Keratinocyte (primary cell): Measurements from ENCODE around the gene LANCL2. TPM values are rescaled to one million over a fixed set of nuclear protein-coding genes. Genes with fewer than 3 reads are reported as not detected.

Experiments used
- DNase-seq: peaks from one replicate; pipeline ENCODE4 v3.0.0-alpha.2; 2011; ENCODE audit warnings: low read depth, missing footprints, low spot score
- FAIRE-seq: peaks from 2 replicates; lab custom pipeline; 2011; peaks lifted over from hg19 to GRCh38; lab: Jason Lieb, UNC
- H2AFZ ChIP-seq: 2 replicates; pipeline ENCODE4 v1.6.0; 2012; ENCODE audit warnings: low read length, control low read depth, inconsistent platforms; ENCODE audit not compliant: control insufficient read depth
- H3K27ac ChIP-seq: 2 replicates; pipeline ENCODE4 v1.5.1; 2011; ENCODE audit warnings: low read length; ENCODE audit not compliant: control insufficient read depth, insufficient read depth
- H3K27me3 ChIP-seq: 3 replicates; pipeline ENCODE4 v1.6.0; 2011; ENCODE audit warnings: low read length; ENCODE audit not compliant: control insufficient read depth, insufficient read depth; ENCODE audit errors: extremely low read depth
- H3K36me3 ChIP-seq, 2 experiments: 2 replicates in 1 of 2; 3 replicates in 1 of 2; pipeline ENCODE4 v1.5.1; 2011; ENCODE audit warnings: low read length in 2 of 2, mild to moderate bottlenecking in 1 of 2; ENCODE audit not compliant: control insufficient read depth in 2 of 2, insufficient read depth in 2 of 2; ENCODE audit errors: extremely low read depth in 1 of 2
- H3K4me1 ChIP-seq: 3 replicates; pipeline ENCODE4 v1.5.1; 2011; ENCODE audit warnings: low read length; ENCODE audit not compliant: control insufficient read depth, insufficient read depth; ENCODE audit errors: extremely low read depth
- H3K4me2 ChIP-seq: 3 replicates; pipeline ENCODE4 v1.6.0; 2011; ENCODE audit warnings: low read depth, low read length; ENCODE audit not compliant: control insufficient read depth, insufficient read depth; ENCODE audit errors: extremely low read depth
- H3K4me3 ChIP-seq, 3 experiments: fragments of 200-600 bp in 1 of 3; sonication (generic) in 1 of 3; 2 replicates in 2 of 3; 3 replicates in 1 of 3; pipeline ENCODE4 v1.5.1; 2011 to 2016; ENCODE audit warnings: low read length in 3 of 3, mild to moderate bottlenecking in 3 of 3, control low read depth in 2 of 3, inconsistent platforms in 1 of 3, low read depth in 1 of 3, mixed read lengths in 1 of 3, mixed run types in 1 of 3, moderate library complexity in 1 of 3; ENCODE audit not compliant: control insufficient read depth in 2 of 3, insufficient read depth in 2 of 3; ENCODE audit errors: extremely low read depth in 1 of 3
- H3K79me2 ChIP-seq: 2 replicates; pipeline ENCODE4 v1.6.0; 2012; ENCODE audit warnings: low read length; ENCODE audit not compliant: control insufficient read depth, insufficient read depth
- H3K9ac ChIP-seq: 3 replicates; pipeline ENCODE4 v1.6.0; 2011; ENCODE audit warnings: low read length; ENCODE audit not compliant: control insufficient read depth, insufficient read depth; ENCODE audit errors: extremely low read depth
- H3K9me1 ChIP-seq: 3 replicates; pipeline ENCODE4 v1.6.0; 2011; ENCODE audit warnings: low read length; ENCODE audit not compliant: control insufficient read depth, insufficient read depth; ENCODE audit errors: extremely low read depth
- H3K9me3 ChIP-seq: 2 replicates; pipeline ENCODE4 v1.5.1; 2012; ENCODE audit warnings: low read depth, low read length; ENCODE audit not compliant: control insufficient read depth
- H4K20me1 ChIP-seq: 3 replicates; pipeline ENCODE4 v1.6.0; 2011; ENCODE audit warnings: low read length; ENCODE audit not compliant: control insufficient read depth, insufficient read depth; ENCODE audit errors: extremely low read depth
- EZH2 ChIP-seq: IDR thresholded peaks from one replicate; pipeline ENCODE4 v1.6.1; 2012; ENCODE audit warnings: inconsistent platforms, mild to moderate bottlenecking, low read length, moderate library complexity
- dilution Hi-C: fragments of 300-500 bp; cut with MboI; formaldehyde crosslinking; loops from one replicate; pipeline ENCODE4 v1.7.0; 2020; ENCODE audit warnings: low sequenced_read_pairs; ENCODE audit not compliant: extremely low pct_ligation_motif_present
- polyA plus RNA-seq, 5 experiments: library from polyadenylated mRNA; depleted of rRNA in 3 of 5; stranded (reverse) in 3 of 5; stranded (forward) in 1 of 5; unstranded in 1 of 5; fragments of >200 nt; gene quantifications; 1 replicate in 1 of 5; 2 replicates in 3 of 5; 3 replicates in 1 of 5; pipeline versions ENCODE4 v1.2.1 to v1.2.3, GENCODE V29; 2011 to 2012; ENCODE audit warnings: missing spikeins in 2 of 5, low read depth in 1 of 5, low replicate concordance in 1 of 5
- TF ChIP-seq, protein P1 (sequence below), 3 experiments: IDR thresholded peaks in 1 of 3; conservative IDR thresholded peaks in 1 of 3; optimal IDR thresholded peaks in 1 of 3; 2 replicates in 2 of 3; 3 replicates in 1 of 3; pipeline versions ENCODE3 to v1.5.1; 2011; ENCODE audit warnings: low read length in 3 of 3, mild to moderate bottlenecking in 3 of 3, moderate library complexity in 2 of 3, control low read depth in 1 of 3, inconsistent platforms in 1 of 3; ENCODE audit not compliant: insufficient read depth in 2 of 3; ENCODE audit errors: extremely low read depth in 1 of 3

LANCL2 gene
- polyA plus RNA-seq, 1 donor (not counting 4 experiments of a cell fraction or from before 2014, with no cell fraction given): 14.5 TPM

DNA sequence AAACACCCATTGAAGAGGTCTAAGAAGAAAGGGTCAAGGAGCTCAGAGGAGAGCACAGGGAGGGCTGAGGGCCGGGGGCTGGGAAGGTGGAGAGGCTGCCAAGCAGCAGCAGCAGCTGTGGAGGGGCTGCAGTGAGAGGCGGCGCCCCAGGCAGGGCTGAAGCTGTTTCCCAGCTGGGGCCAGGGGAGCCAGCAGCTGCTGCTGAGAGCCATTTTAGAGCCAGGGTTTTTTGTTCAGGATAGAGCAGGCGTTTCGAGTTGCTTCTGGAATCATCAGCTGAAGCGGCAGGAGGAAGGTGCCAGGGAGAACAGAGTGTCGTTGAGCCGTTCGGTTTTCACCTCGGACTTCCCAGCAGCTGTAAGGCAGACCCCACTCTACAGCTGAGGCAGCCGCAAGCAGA lies 62.7 kb downstream of the LANCL2 start:
- Histone ChIP-seq H3K4me1 (no peaks in the 10 kb centered on the region), H3K9me1 (no peaks in the 10 kb centered on the region), H3K4me2 (no peak overlapping the region), H3K9me3 (no peaks in the 10 kb centered on the region), H3K27me3 (no peaks in the 10 kb centered on the region), H3K36me3 (peaks cover 5 to 8% of the 10 kb centered on the region in 2 experiments), H3K27ac (no peak overlapping the region), H4K20me1 (no peaks in the 10 kb centered on the region), H3K4me3 (no peak overlapping the region), H3K79me2 (no peaks in the 10 kb centered on the region), H3K9ac (no peak overlapping the region), H2AFZ (no peak overlapping the region)
- no peak for TF ChIP-seq EZH2
- TF ChIP-seq, protein P1, sequence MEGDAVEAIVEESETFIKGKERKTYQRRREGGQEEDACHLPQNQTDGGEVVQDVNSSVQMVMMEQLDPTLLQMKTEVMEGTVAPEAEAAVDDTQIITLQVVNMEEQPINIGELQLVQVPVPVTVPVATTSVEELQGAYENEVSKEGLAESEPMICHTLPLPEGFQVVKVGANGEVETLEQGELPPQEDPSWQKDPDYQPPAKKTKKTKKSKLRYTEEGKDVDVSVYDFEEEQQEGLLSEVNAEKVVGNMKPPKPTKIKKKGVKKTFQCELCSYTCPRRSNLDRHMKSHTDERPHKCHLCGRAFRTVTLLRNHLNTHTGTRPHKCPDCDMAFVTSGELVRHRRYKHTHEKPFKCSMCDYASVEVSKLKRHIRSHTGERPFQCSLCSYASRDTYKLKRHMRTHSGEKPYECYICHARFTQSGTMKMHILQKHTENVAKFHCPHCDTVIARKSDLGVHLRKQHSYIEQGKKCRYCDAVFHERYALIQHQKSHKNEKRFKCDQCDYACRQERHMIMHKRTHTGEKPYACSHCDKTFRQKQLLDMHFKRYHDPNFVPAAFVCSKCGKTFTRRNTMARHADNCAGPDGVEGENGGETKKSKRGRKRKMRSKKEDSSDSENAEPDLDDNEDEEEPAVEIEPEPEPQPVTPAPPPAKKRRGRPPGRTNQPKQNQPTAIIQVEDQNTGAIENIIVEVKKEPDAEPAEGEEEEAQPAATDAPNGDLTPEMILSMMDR (optimal IDR thresholded peaks at IDR 0.05 in 1 of 3, IDR thresholded peaks at IDR 0.05 in 1 of 3, conservative IDR thresholded peaks at IDR 0.05 in 1 of 3; ENCODE audit: extremely low read depth in 1 of 3, insufficient read depth in 2 of 3, low read length in 3 of 3): no peak
- no peak for FAIRE-seq
- no peak for DNase-seq
- dilution Hi-C loops: no loop called here

DNA sequence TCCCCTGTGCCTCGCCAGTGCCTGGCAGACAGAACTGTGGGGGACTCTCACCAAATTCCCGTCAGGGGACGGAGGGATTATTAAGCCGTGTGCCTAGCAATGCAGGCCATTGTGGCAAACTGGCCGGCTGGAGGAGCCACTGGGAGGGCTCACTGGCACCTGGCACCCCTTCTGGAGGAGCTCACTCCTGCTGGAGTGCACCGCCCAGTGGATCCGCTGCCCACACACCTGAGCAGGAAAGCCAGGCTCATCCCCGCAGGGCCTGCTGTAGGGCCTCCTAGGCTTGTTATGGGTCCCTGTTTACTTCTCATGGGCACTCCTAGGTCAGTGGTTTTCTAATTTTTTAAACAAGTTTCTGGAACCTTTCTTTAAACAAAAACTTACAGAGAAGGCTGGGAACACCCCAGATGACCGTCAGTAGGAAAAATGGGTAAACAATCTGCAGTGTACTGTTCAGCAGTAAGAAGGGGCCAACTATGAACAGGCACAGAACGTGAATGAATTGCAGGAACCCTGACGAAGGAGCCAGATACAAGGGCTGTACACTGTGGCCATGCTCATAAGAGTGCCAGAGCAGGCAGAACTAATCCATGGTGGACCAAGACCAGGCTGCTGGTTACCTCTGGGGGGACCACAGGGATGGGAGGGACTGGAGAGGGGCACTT lies 64.8 kb downstream of the LANCL2 start:
- dilution Hi-C loops: no loop called here
- no peaks in the 10 kb centered on the region for H3K9me1 ChIP-seq
- no peak for TF ChIP-seq EZH2
- TF ChIP-seq, protein P1 (optimal IDR thresholded peaks at IDR 0.05 in 1 of 3, IDR thresholded peaks at IDR 0.05 in 1 of 3, conservative IDR thresholded peaks at IDR 0.05 in 1 of 3; ENCODE audit: extremely low read depth in 1 of 3, insufficient read depth in 2 of 3, low read length in 3 of 3): no peak
- H3K4me3 ChIP-seq: no peak overlapping the region
- FAIRE-seq: no peak
- no peaks in the 10 kb centered on the region for H3K4me1 ChIP-seq
- H3K27me3 ChIP-seq: no peaks in the 10 kb centered on the region
- no peak for DNase-seq
- H4K20me1 ChIP-seq: no peaks in the 10 kb centered on the region
- no peaks in the 10 kb centered on the region for H3K79me2 ChIP-seq
- no peaks in the 10 kb centered on the region for H3K9me3 ChIP-seq
- no peak overlapping the region for H3K9ac ChIP-seq
- no peak overlapping the region for H2AFZ ChIP-seq
- no peak overlapping the region for H3K27ac ChIP-seq
- H3K4me2 ChIP-seq: no peak overlapping the region
- peaks cover 5 to 8% of the 10 kb centered on the region in 2 experiments for H3K36me3 ChIP-seq
